ENCODE data around the gene ARPC1A. TPM values are rescaled to one million over a fixed set of nuclear protein-coding genes. Genes with fewer than 3 reads are reported as not detected.
"Not testable (repeated sequence)": the region's sequence is repeated elsewhere in the genome, so short reads cannot be mapped to it uniquely, and the experiment has no call there.

The ARPC1A gene
- total RNA-seq, 6 experiments from 2014 or later, result 261 to 285 (median 281) TPM

DNA sequence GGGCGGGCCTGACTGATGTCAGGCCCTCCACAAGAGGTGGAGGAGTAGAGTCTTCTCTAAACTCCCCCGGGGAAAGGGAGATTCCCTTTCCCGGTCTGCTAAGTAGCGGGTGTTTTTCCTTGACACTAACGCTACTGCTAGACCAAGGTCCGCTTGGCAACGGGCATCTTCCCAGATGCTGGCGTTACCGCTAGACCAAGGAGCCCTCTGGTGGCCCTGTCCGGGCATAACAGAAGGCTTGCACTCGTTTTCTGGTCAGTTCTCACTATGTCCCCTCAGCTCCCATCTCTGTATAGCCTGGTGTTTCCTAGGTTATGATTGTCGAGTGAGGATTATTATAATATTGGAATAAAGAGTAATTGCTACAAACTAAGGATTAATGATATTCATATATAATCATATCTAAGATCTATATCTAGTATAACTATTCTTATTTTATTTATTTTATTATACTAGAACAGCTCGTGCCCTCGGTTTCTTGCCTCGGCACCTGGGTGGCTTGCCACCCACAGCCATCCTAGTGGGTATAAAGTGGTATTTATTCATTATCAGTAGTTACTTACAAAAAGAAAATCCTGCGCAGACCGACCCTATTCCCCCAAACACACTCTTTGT is 89.9 kb downstream of the ARPC1A start:
- H3K27ac Mint-ChIP-seq; H3K9me3 Mint-ChIP-seq; H3K4me3 Mint-ChIP-seq; H3K27me3 Mint-ChIP-seq (ENCODE audit: insufficient read depth); H3K4me1 Mint-ChIP-seq (ENCODE audit: low read depth): not testable (repeated sequence)
- DNase-seq, result peak; percentile 71
- peaks cover 48% of the 10 kb centered on the region for H3K36me3 Mint-ChIP-seq (ENCODE audit: low read depth)
- TF ChIP-seq, protein P1, sequence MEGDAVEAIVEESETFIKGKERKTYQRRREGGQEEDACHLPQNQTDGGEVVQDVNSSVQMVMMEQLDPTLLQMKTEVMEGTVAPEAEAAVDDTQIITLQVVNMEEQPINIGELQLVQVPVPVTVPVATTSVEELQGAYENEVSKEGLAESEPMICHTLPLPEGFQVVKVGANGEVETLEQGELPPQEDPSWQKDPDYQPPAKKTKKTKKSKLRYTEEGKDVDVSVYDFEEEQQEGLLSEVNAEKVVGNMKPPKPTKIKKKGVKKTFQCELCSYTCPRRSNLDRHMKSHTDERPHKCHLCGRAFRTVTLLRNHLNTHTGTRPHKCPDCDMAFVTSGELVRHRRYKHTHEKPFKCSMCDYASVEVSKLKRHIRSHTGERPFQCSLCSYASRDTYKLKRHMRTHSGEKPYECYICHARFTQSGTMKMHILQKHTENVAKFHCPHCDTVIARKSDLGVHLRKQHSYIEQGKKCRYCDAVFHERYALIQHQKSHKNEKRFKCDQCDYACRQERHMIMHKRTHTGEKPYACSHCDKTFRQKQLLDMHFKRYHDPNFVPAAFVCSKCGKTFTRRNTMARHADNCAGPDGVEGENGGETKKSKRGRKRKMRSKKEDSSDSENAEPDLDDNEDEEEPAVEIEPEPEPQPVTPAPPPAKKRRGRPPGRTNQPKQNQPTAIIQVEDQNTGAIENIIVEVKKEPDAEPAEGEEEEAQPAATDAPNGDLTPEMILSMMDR (IDR thresholded peaks at IDR 0.05), result peak; percentile 80

Other genes starting within 250 kb of the ARPC1A start
- 10 to 100 TPM; 17.8 to 23.4 (median 21.3) TPM for gene SMURF1, start 181.8 kb upstream of the ARPC1A start, total RNA-seq (2021; fragmentation: NEBNext Ultra II Directional; extraction: Animal tissue kit (Norgen Biotek cat#: 25700))
- not detected for gene KPNA7, start 117.8 kb upstream of the ARPC1A start, total RNA-seq (2021; fragmentation: NEBNext Ultra II Directional; extraction: Animal tissue kit (Norgen Biotek cat#: 25700))
- gene MYH16, start 53.1 kb upstream of the ARPC1A start, total RNA-seq (2021; fragmentation: NEBNext Ultra II Directional; extraction: Animal tissue kit (Norgen Biotek cat#: 25700)), result under 1 TPM in 1 of 6 experiments, not detected in 5; 0.05 TPM
- gene ARPC1B, start 48.8 kb downstream of the ARPC1A start, total RNA-seq (2021; fragmentation: NEBNext Ultra II Directional; extraction: Animal tissue kit (Norgen Biotek cat#: 25700)), result 100 to 1,000 TPM; 233 to 281 (median 249) TPM
- 100 to 1,000 TPM; 148 to 213 (median 180) TPM for gene PDAP1, start 82.7 kb downstream of the ARPC1A start, total RNA-seq (2021; fragmentation: NEBNext Ultra II Directional; extraction: Animal tissue kit (Norgen Biotek cat#: 25700))
- 100 to 1,000 TPM; 134 to 147 (median 146) TPM for gene BUD31, start 83.1 kb downstream of the ARPC1A start, total RNA-seq (2021; fragmentation: NEBNext Ultra II Directional; extraction: Animal tissue kit (Norgen Biotek cat#: 25700))
- 1 to 10 TPM; 4.5 to 8.6 (median 6.7) TPM for gene PTCD1, start 112.9 kb downstream of the ARPC1A start, total RNA-seq (2021; fragmentation: NEBNext Ultra II Directional; extraction: Animal tissue kit (Norgen Biotek cat#: 25700))
- gene CPSF4, start 113.0 kb downstream of the ARPC1A start, total RNA-seq (2021; fragmentation: NEBNext Ultra II Directional; extraction: Animal tissue kit (Norgen Biotek cat#: 25700)), result 10 to 100 TPM; 26.7 to 34.0 (median 29.2) TPM
- 100 to 1,000 TPM; 388 to 466 (median 440) TPM for gene ATP5MF, start 140.3 kb downstream of the ARPC1A start, total RNA-seq (2021; fragmentation: NEBNext Ultra II Directional; extraction: Animal tissue kit (Norgen Biotek cat#: 25700))
- gene ZNF789, start 147.0 kb downstream of the ARPC1A start, total RNA-seq (2021; fragmentation: NEBNext Ultra II Directional; extraction: Animal tissue kit (Norgen Biotek cat#: 25700)), result 1 to 10 TPM; 5.2 to 6.4 (median 5.6) TPM
- gene ZNF394, start 174.4 kb downstream of the ARPC1A start, total RNA-seq (2021; fragmentation: NEBNext Ultra II Directional; extraction: Animal tissue kit (Norgen Biotek cat#: 25700)), result 10 to 100 TPM; 12.7 to 15.1 (median 14.4) TPM
- 10 to 100 TPM in 5 of 6 experiments, 1 to 10 TPM in 1; 10.0 to 12.8 (median 11.3) TPM for gene ZKSCAN5, start 178.8 kb downstream of the ARPC1A start, total RNA-seq (2021; fragmentation: NEBNext Ultra II Directional; extraction: Animal tissue kit (Norgen Biotek cat#: 25700))
- gene FAM200A, start 226.2 kb downstream of the ARPC1A start, total RNA-seq (2021; fragmentation: NEBNext Ultra II Directional; extraction: Animal tissue kit (Norgen Biotek cat#: 25700)), result 1 to 10 TPM; 3.6 to 5.5 (median 5.3) TPM
- 10 to 100 TPM; 38.6 to 50.0 (median 43.5) TPM for gene ZNF655, start 232.7 kb downstream of the ARPC1A start, total RNA-seq (2021; fragmentation: NEBNext Ultra II Directional; extraction: Animal tissue kit (Norgen Biotek cat#: 25700))

Measured in HFFc6 (cell line).